Fibroblast of the aortic adventitia (primary cell): ENCODE measurements around the gene KCTD17. TPM values are rescaled to one million over a fixed set of nuclear protein-coding genes. Genes with fewer than 3 reads are reported as not detected.

Experiments
- DNase-seq: peaks from one replicate; pipeline ENCODE4 v3.0.0-alpha.2; 2010; ENCODE audit warnings: low read depth
- H3K4me3 ChIP-seq: 2 replicates; pipeline ENCODE4 v1.5.1; 2011; ENCODE audit warnings: low read depth, mild to moderate bottlenecking, control low read depth, low read length, moderate library complexity
- total RNA-seq: library from RNA; depleted of rRNA; stranded (reverse); fragments of >200 nt; gene quantifications from 2 replicates; pipeline ENCODE4 v1.2.3, GENCODE V29; 2012; ENCODE audit warnings: low replicate concordance
- TF ChIP-seq, protein P1 (sequence below): IDR thresholded peaks from 2 replicates; pipeline ENCODE4 v1.5.1; 2011; ENCODE audit warnings: mild to moderate bottlenecking, low read length, control low read depth, inconsistent platforms; ENCODE audit not compliant: insufficient read depth

Gene KCTD17
- total RNA-seq, 1 donor, result 25.6 TPM

DNA sequence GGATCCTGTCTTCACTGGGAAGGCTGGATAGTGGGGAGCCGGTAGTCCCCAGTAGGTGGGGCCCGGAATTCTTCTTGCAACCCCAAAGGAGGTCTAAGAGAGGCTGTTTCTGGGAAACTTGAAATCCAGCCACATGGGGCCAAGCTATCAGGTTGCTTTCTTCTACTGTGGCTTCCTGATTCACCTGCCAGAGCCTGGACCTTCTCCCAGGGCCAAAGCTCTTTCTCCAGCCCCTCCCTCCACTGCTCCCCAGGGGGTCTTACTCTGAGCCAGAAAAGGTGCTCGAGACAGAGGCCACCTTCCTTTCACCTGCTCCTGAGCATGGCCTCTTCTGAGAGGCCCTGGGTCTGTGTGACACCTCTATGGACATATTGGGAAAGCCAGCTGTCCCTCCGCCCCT is 41.4 kb upstream of the KCTD17 start:
- DNase-seq, result no peak
- TF ChIP-seq, protein P1, sequence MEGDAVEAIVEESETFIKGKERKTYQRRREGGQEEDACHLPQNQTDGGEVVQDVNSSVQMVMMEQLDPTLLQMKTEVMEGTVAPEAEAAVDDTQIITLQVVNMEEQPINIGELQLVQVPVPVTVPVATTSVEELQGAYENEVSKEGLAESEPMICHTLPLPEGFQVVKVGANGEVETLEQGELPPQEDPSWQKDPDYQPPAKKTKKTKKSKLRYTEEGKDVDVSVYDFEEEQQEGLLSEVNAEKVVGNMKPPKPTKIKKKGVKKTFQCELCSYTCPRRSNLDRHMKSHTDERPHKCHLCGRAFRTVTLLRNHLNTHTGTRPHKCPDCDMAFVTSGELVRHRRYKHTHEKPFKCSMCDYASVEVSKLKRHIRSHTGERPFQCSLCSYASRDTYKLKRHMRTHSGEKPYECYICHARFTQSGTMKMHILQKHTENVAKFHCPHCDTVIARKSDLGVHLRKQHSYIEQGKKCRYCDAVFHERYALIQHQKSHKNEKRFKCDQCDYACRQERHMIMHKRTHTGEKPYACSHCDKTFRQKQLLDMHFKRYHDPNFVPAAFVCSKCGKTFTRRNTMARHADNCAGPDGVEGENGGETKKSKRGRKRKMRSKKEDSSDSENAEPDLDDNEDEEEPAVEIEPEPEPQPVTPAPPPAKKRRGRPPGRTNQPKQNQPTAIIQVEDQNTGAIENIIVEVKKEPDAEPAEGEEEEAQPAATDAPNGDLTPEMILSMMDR, result no peak
- H3K4me3 ChIP-seq, result no peak overlapping the region

DNA sequence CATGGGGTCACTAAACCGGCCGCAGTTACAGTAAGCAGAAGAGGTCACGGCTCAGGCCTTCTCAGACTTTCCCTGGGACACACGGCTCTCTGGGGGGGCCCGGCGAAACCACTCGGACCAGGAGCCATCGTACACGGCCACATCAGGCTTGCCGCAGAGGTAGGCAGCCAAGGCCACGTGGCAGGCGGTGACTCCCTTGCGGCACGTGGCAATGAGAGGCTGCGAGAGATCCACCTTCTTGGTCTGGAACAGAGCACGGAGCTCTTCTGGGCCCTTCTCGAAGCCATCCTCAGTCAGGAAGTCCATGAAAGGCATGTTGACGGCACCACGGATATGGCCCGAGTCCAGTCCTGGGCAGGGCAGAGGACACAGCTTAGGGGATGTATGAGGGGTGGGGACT is 40.6 kb upstream of the KCTD17 start:
- H3K4me3 ChIP-seq, result no peak overlapping the region
- no peak for DNase-seq
- TF ChIP-seq, protein P1, result no peak

DNA sequence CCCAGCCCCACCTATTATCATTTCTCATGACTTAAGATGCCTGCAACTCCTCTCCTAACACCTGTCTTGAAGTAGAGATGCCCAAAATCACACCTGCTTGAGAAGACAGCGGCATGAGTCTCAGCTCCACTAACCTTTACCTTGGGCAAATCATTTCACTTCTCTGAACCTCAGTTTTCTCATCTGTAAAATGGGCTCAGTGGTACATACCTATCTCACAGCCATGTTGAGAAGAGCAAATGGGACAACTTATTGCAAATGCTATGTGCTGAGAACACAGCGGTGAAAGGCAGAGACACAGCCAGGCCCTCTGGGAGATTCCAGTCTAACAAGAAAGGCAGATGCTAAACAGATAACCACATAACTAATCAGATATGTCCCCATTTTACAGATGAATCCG is 40.1 kb upstream of the KCTD17 start:
- DNase-seq, result no peak
- H3K4me3 ChIP-seq, result no peak overlapping the region
- TF ChIP-seq, protein P1, result no peak

DNA sequence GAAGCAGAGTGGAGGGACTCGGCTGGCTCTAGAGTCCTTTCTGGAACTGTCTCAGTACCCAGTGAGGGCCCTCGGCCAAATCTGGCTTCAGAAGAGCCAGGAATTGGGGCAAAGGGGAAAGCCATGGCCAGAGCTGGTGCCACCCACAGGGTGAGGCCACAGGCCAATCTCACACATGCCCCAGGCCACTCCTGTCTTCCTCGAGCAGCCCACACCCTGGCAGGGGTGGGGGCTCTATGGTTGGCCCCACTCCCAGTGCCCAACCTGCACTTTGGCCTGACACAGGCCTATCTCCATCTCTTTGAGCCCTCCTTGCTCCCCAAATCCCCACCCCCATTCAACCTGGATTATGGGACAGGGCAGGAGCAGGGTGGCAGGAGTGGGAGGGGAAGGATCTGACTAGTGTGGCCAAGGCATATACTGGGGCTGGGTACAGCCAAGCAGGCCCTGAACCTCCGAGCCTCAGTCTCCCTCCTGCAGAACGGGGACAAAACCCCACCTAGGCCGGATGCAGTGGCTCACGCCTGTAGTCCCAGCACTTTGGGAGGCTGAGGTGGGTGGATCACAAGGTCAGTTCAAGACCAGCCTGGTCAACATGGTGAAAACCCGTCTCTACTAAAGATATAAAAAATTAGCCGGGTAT is 39.2 kb upstream of the KCTD17 start:
- TF ChIP-seq, protein P1, result no peak
- no peak for DNase-seq
- no peak overlapping the region for H3K4me3 ChIP-seq

DNA sequence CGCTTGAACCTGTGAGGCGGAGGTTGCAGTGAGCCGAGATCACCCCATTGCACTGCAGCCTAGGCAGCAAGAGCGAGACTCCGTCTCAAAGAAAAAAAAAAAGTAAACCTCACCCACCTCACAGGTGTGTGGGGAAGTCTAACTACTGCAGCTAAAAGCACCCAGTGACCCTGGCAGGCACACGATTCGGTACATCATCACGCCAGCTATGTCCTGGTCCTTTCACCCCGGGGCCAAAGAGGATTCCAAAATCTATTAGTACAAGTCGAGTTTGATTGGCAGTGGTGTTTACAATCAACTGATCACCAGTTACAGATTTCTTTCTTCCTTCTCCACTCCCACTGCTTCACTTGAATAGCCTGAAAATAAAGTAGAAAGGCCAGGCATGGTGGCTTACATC is 38.6 kb upstream of the KCTD17 start:
- no peak for DNase-seq
- TF ChIP-seq, protein P1, result no peak
- H3K4me3 ChIP-seq, result no peak overlapping the region

DNA sequence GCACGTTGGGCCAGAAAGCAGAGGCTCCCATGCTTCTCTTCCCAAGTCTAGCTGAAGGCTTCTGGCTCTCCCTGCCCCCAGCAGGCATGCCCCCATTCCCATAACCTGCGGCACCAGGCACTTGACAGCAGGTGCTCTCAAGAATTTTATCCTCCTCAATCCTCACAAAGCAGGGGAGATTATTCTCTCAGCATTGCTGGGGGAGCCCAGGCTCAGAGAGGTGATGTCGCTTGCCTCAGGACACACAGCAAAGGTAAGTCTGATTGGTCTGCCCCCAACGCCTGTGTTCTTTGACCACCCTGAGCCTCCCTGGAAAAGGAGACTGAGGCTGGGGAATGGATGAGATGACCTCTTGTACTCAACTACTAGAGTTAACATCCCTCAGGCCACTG is 37.1 kb upstream of the KCTD17 start:
- DNase-seq, result no peak
- TF ChIP-seq, protein P1, result no peak
- H3K4me3 ChIP-seq, result no peak overlapping the region
